Ascending aorta (tissue), 2 donors: Measurements from ENCODE around the gene CD3D. TPM values are rescaled to one million over a fixed set of nuclear protein-coding genes. Genes with fewer than 3 reads are reported as not detected.

Source experiments
- DNase-seq, 2 donors: peaks; one replicate each; pipeline ENCODE4 v3.0.0-alpha.2; 2019; ENCODE audit warnings: low spot score in 2 of 2
- H3K27ac ChIP-seq, 2 donors: fragments of 200-600 bp; sonication (generic); one replicate each; pipeline ENCODE4 v1.5.1; 2016 to 2017; ENCODE audit warnings: mild to moderate bottlenecking in 1 of 2
- H3K27me3 ChIP-seq: fragments of 200-600 bp; sonication (generic); one replicate; pipeline ENCODE4 v1.5.1; 2017
- H3K36me3 ChIP-seq, 2 donors: fragments of 200-600 bp; sonication (generic); one replicate each; pipeline ENCODE4 v1.5.1; 2016
- H3K4me1 ChIP-seq, 2 donors: fragments of 200-600 bp; sonication (generic); one replicate each; pipeline ENCODE4 v1.5.1; 2016 to 2017; ENCODE audit warnings: mild to moderate bottlenecking in 1 of 2
- H3K4me3 ChIP-seq, 2 donors: fragments of 200-600 bp; sonication (generic); one replicate each; pipeline ENCODE4 v1.5.1; 2016 to 2017; ENCODE audit warnings: mild to moderate bottlenecking in 1 of 2
- H3K9me3 ChIP-seq, 2 donors: fragments of 200-600 bp; sonication (generic); one replicate each; pipeline ENCODE4 v1.5.1; 2016
- CTCF ChIP-seq, 3 experiments: fragments of 200-600 bp in 2 of 3; fragments of 450-650 bp in 1 of 3; sonication (generic) in 2 of 3; IDR thresholded peaks; one replicate each; pipeline ENCODE4 v1.5.1; 2016 to 2019; ENCODE audit warnings: antibody characterized with exemption in 3 of 3, mild to moderate bottlenecking in 1 of 3, moderate library complexity in 1 of 3
- intact Hi-C: fragments of 100-400 bp; cut with DNase I; formaldehyde crosslinking; loops from one replicate; pipeline ENCODE4 v1.15.1; 2023
- total RNA-seq: library from RNA; depleted of rRNA; stranded (reverse); fragments of >200 nt; gene quantifications from one replicate; pipeline ENCODE4 v1.1.0, GENCODE V29; 2016

CD3D gene
- total RNA-seq, 1 donor from 2014 or later = not detected

- intact Hi-C loops = no loop called here
- no peak for DNase-seq
- Histone ChIP-seq H3K4me3 (no peak overlapping the region), H3K27me3 (no peaks in the 10 kb centered on the region), H3K4me1 (no peaks in the 10 kb centered on the region), H3K27ac (no peak overlapping the region), H3K9me3 (no peaks in the 10 kb centered on the region), H3K36me3 (no peaks in the 10 kb centered on the region)
- no peak for TF ChIP-seq CTCF (IDR thresholded peaks at IDR 0.05)
Measured at GRCh38 chr11:118291477-118292135, 50.9 kb downstream of the CD3D start.

GRCh38 chr11:118290923-118291322 is 51.6 kb downstream of the CD3D start:
- Histone ChIP-seq H3K9me3 (no peaks in the 10 kb centered on the region), H3K36me3 (no peaks in the 10 kb centered on the region), H3K27me3 (no peaks in the 10 kb centered on the region), H3K4me3 (no peak overlapping the region), H3K4me1 (no peaks in the 10 kb centered on the region), H3K27ac (no peak overlapping the region)
- peak in 1 of 3 experiments; percentile 7 for TF ChIP-seq CTCF (IDR thresholded peaks at IDR 0.05)
- intact Hi-C loops = no loop called here
- DNase-seq = peak in 1 of 2 donors; percentile 64

GRCh38 chr11:118289401-118289800 is 53.1 kb downstream of the CD3D start:
- Histone ChIP-seq H3K36me3 (no peaks in the 10 kb centered on the region), H3K4me3 (no peak overlapping the region), H3K27ac (no peak overlapping the region), H3K9me3 (no peaks in the 10 kb centered on the region), H3K27me3 (no peaks in the 10 kb centered on the region), H3K4me1 (no peaks in the 10 kb centered on the region)
- TF ChIP-seq CTCF (IDR thresholded peaks at IDR 0.05) = no peak
- DNase-seq = no peak
- intact Hi-C loops = no loop called here

Other genes starting within 250 kb of the CD3D start
- gene SCN4B, start 189.9 kb downstream of the CD3D start, total RNA-seq = 1.1 TPM
- 0.11 TPM for gene SCN2B, start 166.1 kb downstream of the CD3D start, total RNA-seq
- gene JAML, start 117.7 kb downstream of the CD3D start, total RNA-seq = not detected
- 0.21 TPM for gene MPZL3, start 90.3 kb downstream of the CD3D start, total RNA-seq
- 53.0 TPM for gene MPZL2, start 78.4 kb downstream of the CD3D start, total RNA-seq
- not detected for gene CD3E, start 38.0 kb downstream of the CD3D start, total RNA-seq
- not detected for gene CD3G, start 1.6 kb upstream of the CD3D start, total RNA-seq
- gene UBE4A, start 16.9 kb upstream of the CD3D start, total RNA-seq = 24.6 TPM
- gene ATP5MG, start 58.9 kb upstream of the CD3D start, total RNA-seq = 23.7 TPM
- gene KMT2A, start 93.8 kb upstream of the CD3D start, total RNA-seq = 61.3 TPM
- gene TTC36, start 184.8 kb upstream of the CD3D start, total RNA-seq = 30.4 TPM
- 133 TPM for gene TMEM25, start 188.5 kb upstream of the CD3D start, total RNA-seq
- gene IFT46, start 223.2 kb upstream of the CD3D start, total RNA-seq = 34.9 TPM
- gene ARCN1, start 229.7 kb upstream of the CD3D start, total RNA-seq = 93.8 TPM